ENCODE results near the gene ZCCHC4. TPM values are rescaled to one million over a fixed set of nuclear protein-coding genes. Genes with fewer than 3 reads are reported as not detected.

Gene ZCCHC4
- total and polyA plus RNA-seq, 2 experiments from 2014 or later, result 4.7 to 9.1 TPM

DNA sequence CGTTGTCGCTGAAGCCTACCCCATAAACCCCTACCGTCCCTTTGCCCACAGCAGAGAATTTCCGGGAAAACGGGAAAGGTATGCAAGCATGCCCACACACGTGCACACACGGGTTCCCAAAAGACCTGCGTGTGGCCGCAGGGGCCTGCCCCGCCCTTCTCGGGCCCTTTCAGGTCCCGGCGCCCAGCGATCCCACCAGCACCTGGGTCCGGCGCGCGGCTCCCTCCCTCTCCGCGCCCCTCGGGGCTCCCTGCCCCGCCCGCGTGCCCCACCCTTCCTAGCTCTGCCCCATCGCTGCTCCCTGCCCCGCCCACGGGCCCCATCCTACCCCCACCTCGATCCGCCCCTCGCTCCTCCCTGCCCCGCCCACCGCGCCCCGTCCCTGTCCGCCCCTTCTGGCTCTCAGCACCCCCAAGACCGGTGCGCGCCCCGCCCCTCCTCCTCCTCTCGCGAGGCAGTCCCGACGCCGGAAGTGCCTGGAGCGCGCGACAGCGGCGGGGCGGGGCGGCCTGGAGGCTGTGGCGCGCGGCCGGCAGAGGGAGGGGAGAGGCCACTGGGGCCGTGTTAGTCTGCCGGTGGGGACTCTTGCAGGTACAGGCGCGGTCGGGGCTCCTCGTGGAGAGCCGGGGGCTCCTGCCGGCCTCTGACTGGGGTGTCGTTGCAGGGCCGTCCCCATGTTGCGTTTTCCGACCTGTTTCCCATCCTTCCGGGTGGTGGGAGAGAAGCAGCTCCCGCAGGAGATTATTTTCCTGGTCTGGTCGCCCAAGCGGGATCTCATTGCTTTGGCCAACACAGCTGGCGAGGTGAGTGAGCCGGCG is 64.4 kb downstream of the ZCCHC4 start, which contains the start of gene ANAPC4:
Gene ANAPC4, plus strand, starts transcription at position 510 of the 818 bp plus-strand sequence. Its CDS starts 165 bp downstream, at position 675.
- Histone ChIP-seq H3K79me2 (peaks cover 22% of the 10 kb centered on the region), H3K27me3 (no peaks in the 10 kb centered on the region), H3K4me1 (ENCODE audit: insufficient read depth) (peaks cover 7% of the 10 kb centered on the region), H3K27ac (peak within 1 kb of the TSS; percentile 74), H3K4me3 (peak within 1 kb of the TSS; percentile 80), H3K4me2 (peak within 1 kb of the TSS; percentile 87), H4K20me1 (ENCODE audit: insufficient read depth, poor library complexity, severe bottlenecking) (no peaks in the 10 kb centered on the region), H3K9me3 (ENCODE audit: low read depth) (no peaks in the 10 kb centered on the region), H3K9me2 (replicated peaks; ENCODE audit: insufficient read depth) (no peaks in the 10 kb centered on the region), H3K36me3 (replicated peaks; ENCODE audit: insufficient read depth, low read depth) (no peaks in the 10 kb centered on the region), H2AFZ (peak within 1 kb of the TSS; percentile 90)
- TF ChIP-seq EZH2 (IDR thresholded peaks at IDR 0.05; ENCODE audit: borderline replicate concordance), result no peak
- TF ChIP-seq, protein P1, sequence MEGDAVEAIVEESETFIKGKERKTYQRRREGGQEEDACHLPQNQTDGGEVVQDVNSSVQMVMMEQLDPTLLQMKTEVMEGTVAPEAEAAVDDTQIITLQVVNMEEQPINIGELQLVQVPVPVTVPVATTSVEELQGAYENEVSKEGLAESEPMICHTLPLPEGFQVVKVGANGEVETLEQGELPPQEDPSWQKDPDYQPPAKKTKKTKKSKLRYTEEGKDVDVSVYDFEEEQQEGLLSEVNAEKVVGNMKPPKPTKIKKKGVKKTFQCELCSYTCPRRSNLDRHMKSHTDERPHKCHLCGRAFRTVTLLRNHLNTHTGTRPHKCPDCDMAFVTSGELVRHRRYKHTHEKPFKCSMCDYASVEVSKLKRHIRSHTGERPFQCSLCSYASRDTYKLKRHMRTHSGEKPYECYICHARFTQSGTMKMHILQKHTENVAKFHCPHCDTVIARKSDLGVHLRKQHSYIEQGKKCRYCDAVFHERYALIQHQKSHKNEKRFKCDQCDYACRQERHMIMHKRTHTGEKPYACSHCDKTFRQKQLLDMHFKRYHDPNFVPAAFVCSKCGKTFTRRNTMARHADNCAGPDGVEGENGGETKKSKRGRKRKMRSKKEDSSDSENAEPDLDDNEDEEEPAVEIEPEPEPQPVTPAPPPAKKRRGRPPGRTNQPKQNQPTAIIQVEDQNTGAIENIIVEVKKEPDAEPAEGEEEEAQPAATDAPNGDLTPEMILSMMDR (IDR thresholded peaks at IDR 0.05; ENCODE audit: poor library complexity), result no peak
- TF ChIP-seq EZH2phosphoT487 (IDR thresholded peaks at IDR 0.05; ENCODE audit: low read depth, severe bottlenecking, unreplicated experiment), result no peak
- 1% methylated on average over 51 of the region's 74 CpGs for WGBS (ENCODE audit: low lambda C conversion rate, missing lambda C conversion rate)
- DNase-seq (ENCODE audit: low spot score), result peak; percentile 97

DNA sequence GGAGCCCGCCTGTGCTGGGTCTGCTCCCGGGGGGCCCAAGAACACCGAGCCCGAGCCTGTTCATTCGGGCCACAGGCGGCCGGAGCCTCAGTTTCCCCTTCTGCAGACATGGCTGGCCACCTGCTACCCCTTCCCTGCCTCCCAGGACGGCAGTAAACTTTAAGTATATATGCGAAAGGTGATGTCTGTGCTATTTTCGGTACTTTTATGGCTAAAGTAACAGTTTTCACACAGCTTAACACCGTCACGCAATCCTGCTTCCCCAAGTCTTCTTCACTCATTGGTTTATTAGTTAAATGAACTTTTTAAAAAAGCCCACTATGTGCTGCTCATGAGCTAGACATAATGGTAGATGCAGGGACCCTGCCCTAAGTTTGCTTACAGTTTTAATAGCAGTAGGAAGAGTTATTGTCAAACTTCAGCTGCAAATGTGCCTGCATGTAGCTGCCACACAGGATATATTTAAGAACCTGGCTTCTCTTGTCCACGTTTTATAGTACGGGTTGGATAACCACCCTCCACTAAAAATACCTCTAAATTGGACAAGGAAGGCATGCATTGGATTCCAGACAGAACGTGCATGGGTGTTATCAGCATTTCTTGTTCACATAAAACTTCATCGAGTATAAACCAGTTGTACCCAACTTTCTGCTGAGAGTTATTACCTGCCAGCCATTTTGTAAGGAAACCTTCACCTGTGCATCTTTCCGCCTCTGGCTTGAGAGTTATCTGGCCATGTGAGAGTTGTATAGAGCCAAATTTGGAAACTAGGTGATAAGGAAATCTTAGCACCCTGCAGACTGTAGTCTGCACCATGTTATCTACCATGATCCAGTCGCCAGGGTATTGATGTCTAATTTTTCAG is 65.2 kb downstream of the ZCCHC4 start:
- Histone ChIP-seq H2AFZ (peak overlapping the region; percentile 90), H3K9me2 (replicated peaks; ENCODE audit: insufficient read depth) (no peaks in the 10 kb centered on the region), H3K27ac (peak overlapping the region; percentile 74), H3K36me3 (replicated peaks; ENCODE audit: insufficient read depth, low read depth) (no peaks in the 10 kb centered on the region), H3K4me1 (ENCODE audit: insufficient read depth) (peaks cover 7% of the 10 kb centered on the region), H4K20me1 (ENCODE audit: insufficient read depth, poor library complexity, severe bottlenecking) (no peaks in the 10 kb centered on the region), H3K4me3 (peak overlapping the region; percentile 80), H3K4me2 (peak overlapping the region; percentile 87), H3K79me2 (peaks cover 22% of the 10 kb centered on the region), H3K9me3 (ENCODE audit: low read depth) (no peaks in the 10 kb centered on the region), H3K27me3 (no peaks in the 10 kb centered on the region)
- DNase-seq (ENCODE audit: low spot score), result no peak
- 16% methylated on average over 18 of the region's 18 CpGs for WGBS (ENCODE audit: low lambda C conversion rate, missing lambda C conversion rate)
- TF ChIP-seq, protein P1 (IDR thresholded peaks at IDR 0.05; ENCODE audit: poor library complexity), result no peak
- TF ChIP-seq EZH2 (IDR thresholded peaks at IDR 0.05; ENCODE audit: borderline replicate concordance), result no peak
- no peak for TF ChIP-seq EZH2phosphoT487 (IDR thresholded peaks at IDR 0.05; ENCODE audit: low read depth, severe bottlenecking, unreplicated experiment)

DNA sequence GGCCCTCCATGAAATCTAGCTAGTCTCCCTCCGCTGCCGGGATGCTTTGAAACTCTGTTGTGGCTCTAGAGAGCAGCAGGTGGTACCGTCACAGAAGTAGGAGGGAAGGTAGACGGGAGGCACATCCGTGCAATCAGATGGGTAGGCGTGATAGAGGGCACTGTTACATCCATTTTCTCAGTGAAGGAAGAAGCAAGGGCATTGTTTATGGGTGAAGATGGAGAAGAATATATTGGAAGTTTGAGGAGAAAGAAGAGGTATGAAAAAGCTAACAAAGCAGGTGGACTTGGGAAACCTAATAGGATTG is 65.8 kb downstream of the ZCCHC4 start:
- Histone ChIP-seq H3K9me3 (ENCODE audit: low read depth) (no peaks in the 10 kb centered on the region), H3K4me2 (peak overlapping the region; percentile 87), H4K20me1 (ENCODE audit: insufficient read depth, poor library complexity, severe bottlenecking) (no peaks in the 10 kb centered on the region), H3K27me3 (no peaks in the 10 kb centered on the region), H3K9me2 (replicated peaks; ENCODE audit: insufficient read depth) (no peaks in the 10 kb centered on the region), H3K4me3 (peak overlapping the region; percentile 80), H2AFZ (no peak overlapping the region), H3K79me2 (peaks cover 22% of the 10 kb centered on the region), H3K36me3 (replicated peaks; ENCODE audit: insufficient read depth, low read depth) (no peaks in the 10 kb centered on the region), H3K27ac (no peak overlapping the region), H3K4me1 (ENCODE audit: insufficient read depth) (peaks cover 7% of the 10 kb centered on the region)
- DNase-seq (ENCODE audit: low spot score), result no peak
- WGBS (ENCODE audit: low lambda C conversion rate, missing lambda C conversion rate), result 72% methylated on average over 6 of the region's 6 CpGs
- TF ChIP-seq EZH2 (IDR thresholded peaks at IDR 0.05; ENCODE audit: borderline replicate concordance), result no peak
- no peak for TF ChIP-seq EZH2phosphoT487 (IDR thresholded peaks at IDR 0.05; ENCODE audit: low read depth, severe bottlenecking, unreplicated experiment)
- TF ChIP-seq, protein P1 (IDR thresholded peaks at IDR 0.05; ENCODE audit: poor library complexity), result no peak
